ENCODE data around the gene RAI2.

DNA sequence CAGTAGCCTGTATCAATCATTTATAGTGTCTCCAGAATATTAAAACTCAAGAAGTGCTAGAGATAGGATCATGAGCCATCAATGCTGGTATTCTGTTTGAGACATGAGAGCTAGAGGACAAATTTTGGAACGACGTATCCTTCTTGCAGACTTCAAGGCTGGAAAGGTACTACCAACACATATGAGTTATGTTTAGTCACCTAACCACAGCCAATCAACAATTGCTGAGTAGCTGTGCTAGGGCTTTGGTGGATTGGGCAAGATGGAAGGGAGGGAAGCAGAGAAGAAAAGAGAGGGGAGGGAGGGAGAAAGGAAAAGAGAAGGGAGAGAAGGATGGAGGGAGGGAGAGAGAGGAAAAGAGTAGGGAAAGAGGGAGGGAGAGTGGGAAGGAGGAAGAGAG is 21.6 kb upstream of the RAI2 start:
- TF ChIP-seq, protein P1, sequence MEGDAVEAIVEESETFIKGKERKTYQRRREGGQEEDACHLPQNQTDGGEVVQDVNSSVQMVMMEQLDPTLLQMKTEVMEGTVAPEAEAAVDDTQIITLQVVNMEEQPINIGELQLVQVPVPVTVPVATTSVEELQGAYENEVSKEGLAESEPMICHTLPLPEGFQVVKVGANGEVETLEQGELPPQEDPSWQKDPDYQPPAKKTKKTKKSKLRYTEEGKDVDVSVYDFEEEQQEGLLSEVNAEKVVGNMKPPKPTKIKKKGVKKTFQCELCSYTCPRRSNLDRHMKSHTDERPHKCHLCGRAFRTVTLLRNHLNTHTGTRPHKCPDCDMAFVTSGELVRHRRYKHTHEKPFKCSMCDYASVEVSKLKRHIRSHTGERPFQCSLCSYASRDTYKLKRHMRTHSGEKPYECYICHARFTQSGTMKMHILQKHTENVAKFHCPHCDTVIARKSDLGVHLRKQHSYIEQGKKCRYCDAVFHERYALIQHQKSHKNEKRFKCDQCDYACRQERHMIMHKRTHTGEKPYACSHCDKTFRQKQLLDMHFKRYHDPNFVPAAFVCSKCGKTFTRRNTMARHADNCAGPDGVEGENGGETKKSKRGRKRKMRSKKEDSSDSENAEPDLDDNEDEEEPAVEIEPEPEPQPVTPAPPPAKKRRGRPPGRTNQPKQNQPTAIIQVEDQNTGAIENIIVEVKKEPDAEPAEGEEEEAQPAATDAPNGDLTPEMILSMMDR (conservative IDR thresholded peaks at IDR 0.05 in 1 of 2, IDR thresholded peaks at IDR 0.05 in 1 of 2; ENCODE audit: low read depth in 1 of 2, low read length in 2 of 2) = no peak
- no peak for TF ChIP-seq EZH2 (IDR thresholded peaks at IDR 0.05; ENCODE audit: low read length, missing control alignments)

Data from fibroblast of lung (primary cell).